Activated naive CD4-positive, alpha-beta T cell (primary cell): ENCODE measurements around the gene HNRNPF.
"Not testable (repeated sequence)": the region's sequence is repeated elsewhere in the genome, so short reads cannot be mapped to it uniquely, and the experiment has no call there.

ENCODE experiments used
- DNase-seq, 4 experiments: peaks; one replicate each; lab custom pipeline; 2025; lab: John Stamatoyannopoulos, UW

HNRNPF gene

GRCh38 chr10:43396061-43396927, 12.7 kb downstream of the HNRNPF start:
- peak; percentile 44 to 61 (median 50) for DNase-seq

- peak in 1 of 4 experiments; percentile 10 for DNase-seq
These were observed 13.4 kb downstream of the HNRNPF start for GRCh38 chr10:43395571-43396060.

- DNase-seq, result no peak
These were observed 14.1 kb downstream of the HNRNPF start for GRCh38 chr10:43394868-43395267.

GRCh38 chr10:43393606-43394360, 15.2 kb downstream of the HNRNPF start:
- DNase-seq, result no peak

- DNase-seq, result not testable (repeated sequence)
These were observed 15.8 kb downstream of the HNRNPF start for GRCh38 chr10:43393186-43393585.

- no peak for DNase-seq
These were observed 16.2 kb downstream of the HNRNPF start for GRCh38 chr10:43392748-43393147.

GRCh38 chr10:43391496-43391895, 17.5 kb downstream of the HNRNPF start:
- no peak for DNase-seq

GRCh38 chr10:43390759-43391158, 18.2 kb downstream of the HNRNPF start:
- no peak for DNase-seq

GRCh38 chr10:43390333-43390732, 18.7 kb downstream of the HNRNPF start:
- DNase-seq, result no peak

GRCh38 chr10:43389867-43390266, 19.1 kb downstream of the HNRNPF start:
- DNase-seq, result no peak

- no peak for DNase-seq
These were observed 21.3 kb downstream of the HNRNPF start for GRCh38 chr10:43387678-43388032.

- DNase-seq, result no peak
These were observed 21.9 kb downstream of the HNRNPF start for GRCh38 chr10:43386981-43387677.

GRCh38 chr10:43386549-43386948, 22.4 kb downstream of the HNRNPF start:
- DNase-seq, result no peak

GRCh38 chr10:43385412-43386004, 23.5 kb downstream of the HNRNPF start:
- no peak for DNase-seq

GRCh38 chr10:43384252-43385221, 24.4 kb downstream of the HNRNPF start:
- DNase-seq, result no peak

- no peak for DNase-seq
These were observed 25.6 kb downstream of the HNRNPF start for GRCh38 chr10:43383204-43383971.

- no peak for DNase-seq
These were observed 28.3 kb downstream of the HNRNPF start for GRCh38 chr10:43380610-43381222.

- no peak for DNase-seq
These were observed 31.5 kb downstream of the HNRNPF start for GRCh38 chr10:43377424-43377883.

- DNase-seq, result no peak
These were observed 32.1 kb downstream of the HNRNPF start for GRCh38 chr10:43376828-43377423.
